ENCODE measurements around the gene MRPL38.
"Not testable (repeated sequence)": the region's sequence is repeated elsewhere in the genome, so short reads cannot be mapped to it uniquely, and the experiment has no call there.

MRPL38 gene

DNA sequence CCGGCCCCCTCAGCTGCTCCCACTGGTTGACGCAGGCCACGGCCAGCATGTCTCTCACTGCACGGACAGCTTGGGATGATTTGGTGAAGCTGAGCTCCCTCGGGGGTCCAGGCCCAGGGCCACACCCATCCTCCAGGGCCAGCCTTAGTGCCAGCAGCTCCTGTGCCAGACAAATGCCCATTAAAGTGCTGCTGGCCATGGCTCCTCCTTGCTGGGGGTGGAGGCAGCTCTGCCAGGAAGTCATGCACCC, 28.8 kb downstream of the MRPL38 start:
- DNase-seq: no peak

- no peak for DNase-seq
Observed at GRCh38 chr17:75875182-75875939, 29.3 kb downstream of the MRPL38 start.

DNA sequence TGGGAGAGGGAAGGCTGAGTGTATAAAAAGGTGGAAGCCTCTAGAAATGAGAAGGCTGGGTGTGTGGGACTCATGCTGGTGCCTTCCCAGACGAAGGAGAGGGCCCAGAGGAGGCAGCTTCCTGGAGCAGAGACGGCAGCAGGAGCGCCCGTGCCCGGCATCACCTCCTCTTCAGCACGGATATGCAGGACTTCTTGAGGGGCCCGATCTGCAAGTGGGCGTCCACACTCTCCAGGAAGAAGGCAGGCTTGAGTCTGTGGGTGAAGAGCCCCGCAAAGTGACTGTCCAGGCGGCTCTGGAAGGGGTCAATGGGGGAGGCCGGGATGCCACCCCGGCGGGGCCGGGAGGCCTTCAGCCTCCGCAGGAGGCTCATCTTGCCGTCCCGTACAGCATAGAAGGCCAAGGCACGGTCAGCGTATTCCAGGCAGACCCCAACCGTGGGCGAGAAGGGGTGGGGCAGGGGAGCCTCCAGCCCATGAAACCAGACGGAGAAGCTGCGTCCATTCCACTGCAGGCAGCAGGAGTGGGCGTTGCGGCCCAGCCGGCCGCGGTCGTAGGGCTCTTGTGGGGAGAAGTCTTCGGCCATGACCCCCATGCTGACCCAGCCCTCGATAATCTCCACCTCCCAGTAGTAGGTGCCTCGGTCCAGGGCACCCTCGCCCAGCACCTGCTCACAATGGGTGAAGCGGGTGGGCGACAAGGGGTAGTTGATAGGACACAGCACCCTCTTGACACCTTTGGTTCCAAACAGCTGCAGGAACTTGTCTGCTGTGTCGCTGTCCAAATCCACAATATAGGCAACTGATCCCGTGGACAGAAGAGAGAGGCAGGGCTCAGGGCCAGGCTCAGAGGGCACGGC, 30.1 kb downstream of the MRPL38 start:
- DNase-seq: no peak

DNA sequence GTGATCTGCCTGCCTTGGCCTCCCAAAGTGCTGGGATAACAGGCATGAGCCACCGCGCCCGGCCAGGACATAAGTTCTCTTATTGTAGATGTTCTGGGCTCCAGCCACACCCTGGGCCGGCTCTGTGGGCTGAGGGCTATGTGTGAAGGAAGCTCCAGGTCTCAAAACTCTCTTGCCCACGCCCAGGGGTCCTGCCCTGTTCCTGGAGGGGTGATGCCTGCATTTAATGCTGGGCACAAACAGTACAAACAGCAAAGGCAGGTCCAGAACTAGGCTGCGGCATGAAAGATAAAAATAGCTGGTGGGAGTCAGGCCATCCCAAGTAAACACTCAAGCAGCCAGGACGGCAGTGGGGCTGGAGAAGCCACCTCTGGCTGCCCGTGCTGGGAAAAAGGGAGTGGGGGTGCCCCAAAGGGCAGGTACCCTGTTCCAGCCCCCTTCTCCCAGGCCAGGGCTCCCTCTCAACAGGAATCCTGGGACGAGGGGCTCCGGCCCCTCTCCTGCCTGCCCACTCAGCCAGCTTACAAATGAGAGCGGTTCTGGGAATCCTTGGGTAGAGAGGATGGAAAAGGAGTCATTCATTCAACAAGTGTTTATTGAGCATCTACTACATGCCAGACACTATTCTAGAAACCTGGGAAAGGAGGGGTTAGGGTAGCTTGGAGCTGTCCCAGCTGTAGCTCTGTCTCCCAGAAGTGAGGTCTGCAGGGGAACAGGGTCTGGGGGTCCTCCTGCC, 30.9 kb downstream of the MRPL38 start:
- DNase-seq: no peak

GRCh38 chr17:75872434-75873351, 32.0 kb downstream of the MRPL38 start:
- no peak for DNase-seq

DNA sequence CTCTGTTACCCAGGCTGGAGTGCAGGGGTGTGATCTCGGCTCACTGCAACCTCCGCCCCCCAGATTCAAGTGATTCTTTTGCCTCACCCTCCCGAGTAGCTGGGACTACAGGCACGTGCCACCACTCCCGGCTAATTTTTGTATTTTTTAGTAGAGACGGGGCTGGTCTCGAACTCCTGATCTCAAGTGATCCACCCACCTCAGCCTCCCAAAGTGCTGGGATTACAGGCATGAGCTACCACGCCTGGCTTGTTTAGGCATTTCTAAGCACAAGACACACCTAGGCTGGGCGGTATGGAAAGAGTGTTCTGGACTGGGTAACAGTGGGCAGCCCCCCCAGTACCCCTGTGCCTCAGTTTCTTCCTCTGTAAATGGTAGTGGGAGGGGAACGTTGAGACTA, 34.5 kb downstream of the MRPL38 start:
- DNase-seq: not testable (repeated sequence)

GRCh38 chr17:75869282-75870141, 35.2 kb downstream of the MRPL38 start:
- no peak for DNase-seq

DNA sequence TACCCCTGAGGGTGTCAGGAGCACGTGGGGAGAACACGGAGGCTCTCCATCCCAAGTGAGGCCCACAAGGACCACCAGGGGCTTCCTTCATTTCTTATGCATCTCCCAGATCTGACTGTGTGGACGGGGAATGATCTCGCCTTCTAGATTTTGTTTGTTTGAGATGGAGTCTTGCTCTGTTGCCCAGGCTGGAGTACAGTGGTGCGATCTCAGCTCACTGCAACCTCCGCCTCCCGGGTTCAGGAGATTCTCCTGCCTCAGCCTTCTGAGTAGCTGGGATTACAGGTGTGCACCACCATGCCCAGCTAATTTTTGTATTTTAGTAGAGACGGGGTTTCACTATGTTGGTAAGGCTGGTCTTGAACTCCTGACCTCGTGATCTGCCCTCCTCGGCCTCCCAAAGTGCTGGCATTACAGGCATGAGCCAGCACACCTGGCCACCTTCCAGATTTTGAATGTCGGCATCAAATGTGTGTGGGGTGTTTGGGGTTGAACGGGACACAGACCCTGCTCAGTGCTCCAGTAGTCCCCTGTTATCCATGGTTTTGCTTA, 35.9 kb downstream of the MRPL38 start:
- not testable (repeated sequence) for DNase-seq

GRCh38 chr17:75865404-75866188, 39.1 kb downstream of the MRPL38 start:
- DNase-seq: not testable (repeated sequence)

- DNase-seq: not testable (repeated sequence)
Observed at GRCh38 chr17:75864887-75865286, 39.8 kb downstream of the MRPL38 start.

- DNase-seq: no peak
Observed at GRCh38 chr17:75864448-75864871, 40.2 kb downstream of the MRPL38 start.

- no peak for DNase-seq
Observed at GRCh38 chr17:75861927-75862317, 42.8 kb downstream of the MRPL38 start.

DNA sequence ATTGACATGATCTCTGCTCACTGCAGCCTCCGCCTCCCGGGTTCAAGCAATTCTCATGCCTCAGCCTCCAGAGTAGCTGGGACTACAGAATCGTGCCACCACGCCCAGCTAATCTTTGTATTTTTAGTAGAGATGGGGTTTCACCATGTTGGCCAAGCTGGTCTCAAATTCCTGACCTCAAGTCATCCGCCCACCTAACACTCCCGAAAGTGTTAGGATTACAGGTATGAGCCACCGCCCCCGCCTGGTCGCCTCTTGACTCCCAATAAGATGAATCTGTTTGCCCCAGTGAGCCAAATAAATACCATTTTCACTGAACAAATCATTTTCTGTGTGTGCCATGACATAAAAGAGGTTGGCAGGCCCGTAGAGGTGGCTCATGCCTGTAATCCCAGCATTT, 45.3 kb downstream of the MRPL38 start:
- DNase-seq: not testable (repeated sequence)

DNA sequence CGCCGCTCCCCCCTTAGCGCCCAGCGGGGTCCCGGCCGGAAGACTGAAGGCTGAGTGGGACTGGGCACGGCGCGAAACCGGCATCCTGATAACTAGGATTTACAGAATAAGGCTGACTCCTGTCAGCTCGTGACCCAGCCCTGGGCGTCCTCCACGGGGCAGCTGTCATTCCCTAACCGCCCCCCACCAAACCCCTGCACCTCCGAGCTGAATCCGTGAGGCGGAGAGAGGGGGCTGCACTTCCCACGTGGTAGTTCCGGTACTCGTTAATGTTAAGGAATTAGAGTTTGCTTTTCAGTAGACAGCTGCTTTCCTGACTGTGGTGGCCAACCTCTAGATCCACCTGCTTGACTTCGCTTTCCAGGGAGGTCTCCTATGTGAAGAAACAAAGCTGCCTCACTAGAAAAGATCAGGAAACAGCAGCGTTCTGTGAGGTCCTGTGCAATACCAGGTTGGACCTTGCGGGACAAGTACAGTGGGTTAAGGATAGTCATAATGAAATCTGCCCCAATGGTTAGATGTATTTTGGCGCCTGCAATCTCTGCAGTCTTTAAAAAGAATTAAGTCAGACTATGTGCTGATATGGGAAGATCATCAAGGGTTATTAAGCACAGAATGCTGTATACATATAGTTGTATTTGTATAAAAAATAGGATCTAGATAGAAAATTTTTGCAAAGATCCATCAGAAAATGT, 48.5 kb downstream of the MRPL38 start:
- DNase-seq: no peak

GRCh38 chr17:75855310-75856061, 49.2 kb downstream of the MRPL38 start, which contains the start of gene WBP2:
TSS of gene WBP2 (minus strand) at chr17:75855335. CDS start at chr17:75855297, 38 bp downstream.
- peak; percentile 90 to 97 for DNase-seq

- no peak for DNase-seq
Observed at GRCh38 chr17:75854881-75855309, 49.8 kb downstream of the MRPL38 start.

- no peak for DNase-seq
Observed at GRCh38 chr17:75854101-75854748, 50.5 kb downstream of the MRPL38 start.

DNA sequence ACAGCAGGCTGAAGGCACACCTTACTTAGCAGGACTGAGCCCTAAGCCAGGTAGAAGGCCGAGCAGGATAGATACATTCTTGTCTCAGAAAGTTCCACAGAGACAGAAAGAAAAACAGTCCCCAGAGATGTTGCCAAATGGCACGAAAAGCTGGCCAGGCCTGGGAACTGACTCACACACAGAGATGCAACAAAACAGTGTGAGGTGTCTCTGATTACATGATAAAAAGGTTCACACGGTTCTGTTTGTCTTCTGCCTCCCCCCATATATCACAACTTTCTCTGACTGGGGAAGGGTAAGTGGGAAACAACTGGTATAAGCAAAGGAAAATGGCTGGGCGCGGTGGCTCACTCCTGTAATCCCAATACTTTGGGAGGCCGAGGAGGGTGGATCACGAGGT, 51.3 kb downstream of the MRPL38 start:
- no peak for DNase-seq
